DMS114 treated with DMSO at 0.1 percent for 48 hours (cell line): ENCODE data around the gene QKI.
A peak's percentile ranks its signal among the peaks of the same experiment; 100 is the strongest.
"Not testable (repeated sequence)": the region's sequence is repeated elsewhere in the genome, so short reads cannot be mapped to it uniquely, and the experiment has no call there.

Experiments
- DNase-seq: peaks from one replicate; lab custom pipeline; 2025; ENCODE audit not compliant: unreplicated experiment; lab: John Stamatoyannopoulos, UW

Gene QKI

GRCh38 chr6:163413345-163414116 is 987 bp upstream of the QKI start:
- peak; percentile 27 for DNase-seq

- DNase-seq: no peak
These were observed 565 bp downstream of the QKI start for GRCh38 chr6:163414946-163415619.

- DNase-seq: peak; percentile 5
These were observed 1.4 kb downstream of the QKI start for GRCh38 chr6:163415620-163416556.

GRCh38 chr6:163416557-163417253 is 2.2 kb downstream of the QKI start:
- peak; percentile 66 for DNase-seq

- peak; percentile 24 for DNase-seq
These were observed 3.1 kb downstream of the QKI start for GRCh38 chr6:163417595-163417994.

- peak; percentile 15 for DNase-seq
These were observed 4.0 kb downstream of the QKI start for GRCh38 chr6:163418311-163419029.

- DNase-seq: peak; percentile 4
These were observed 5.1 kb downstream of the QKI start for GRCh38 chr6:163419413-163420288.

- no peak for DNase-seq
These were observed 5.7 kb downstream of the QKI start for GRCh38 chr6:163420289-163420614.

- no peak for DNase-seq
These were observed 8.0 kb downstream of the QKI start for GRCh38 chr6:163422550-163422949.

- DNase-seq: no peak
These were observed 9.2 kb downstream of the QKI start for GRCh38 chr6:163423696-163424095.

- peak; percentile 11 for DNase-seq
These were observed 13.2 kb downstream of the QKI start for GRCh38 chr6:163427498-163428254.

GRCh38 chr6:163428373-163428772 is 13.9 kb downstream of the QKI start:
- no peak for DNase-seq

GRCh38 chr6:163429858-163430448 is 15.4 kb downstream of the QKI start:
- no peak for DNase-seq

GRCh38 chr6:163432300-163432699 is 17.8 kb downstream of the QKI start:
- no peak for DNase-seq

- DNase-seq: not testable (repeated sequence)
These were observed 19.0 kb downstream of the QKI start for GRCh38 chr6:163433486-163433885.

- DNase-seq: no peak
These were observed 20.5 kb downstream of the QKI start for GRCh38 chr6:163435023-163435422.

- no peak for DNase-seq
These were observed 22.3 kb downstream of the QKI start for GRCh38 chr6:163436843-163437242.

- DNase-seq: no peak
These were observed 22.9 kb downstream of the QKI start for GRCh38 chr6:163437466-163437865.
